HepG2 (cell line): Measurements from ENCODE around the gene FABP1. TPM values are rescaled to one million over a fixed set of nuclear protein-coding genes. Genes with fewer than 3 reads are reported as not detected.
A peak's percentile ranks its signal among the peaks of the same experiment; 100 is the strongest.

Experiments
- AKAP8 ChIP-seq: sonication (generic); formaldehyde crosslinking; IDR thresholded peaks from 2 replicates; pipeline ENCODE4 v1.5.1; 2020; ENCODE audit warnings: mild to moderate bottlenecking, missing genetic modification reagents
- ATAD3A ChIP-seq: sonication (generic); formaldehyde crosslinking; IDR thresholded peaks from 2 replicates; pipeline ENCODE4 v1.4.0; 2020; ENCODE audit warnings: missing genetic modification reagents
- EP300 ChIP-seq, 3 experiments: sonication (generic) in 1 of 3; formaldehyde crosslinking in 1 of 3; IDR thresholded peaks; 2 replicates each; pipeline versions ENCODE4 v1.5.1 to v1.6.1; 2011 to 2020; ENCODE audit warnings: low read depth in 2 of 3, low read length in 2 of 3, borderline replicate concordance in 1 of 3, improper control_type of control experiment in 1 of 3, mild to moderate bottlenecking in 1 of 3, missing genetic modification reagents in 1 of 3, moderate library complexity in 1 of 3
- HMG20A ChIP-seq: IDR thresholded peaks from 2 replicates; pipeline ENCODE4 v1.6.1; 2016; ENCODE audit warnings: borderline replicate concordance
- KDM1A ChIP-seq: IDR thresholded peaks from 2 replicates; pipeline ENCODE4 v1.6.1; 2016; ENCODE audit warnings: missing compliant biosample characterization
- NR2C2 ChIP-seq: sonication (generic); formaldehyde crosslinking; IDR thresholded peaks from 2 replicates; pipeline ENCODE4 v1.4.0; 2020; ENCODE audit warnings: missing genetic modification reagents, mild to moderate bottlenecking, moderate library complexity, borderline replicate concordance
- SAP130 ChIP-seq: IDR thresholded peaks from 2 replicates; pipeline ENCODE4 v1.6.1; 2016; ENCODE audit warnings: low read depth
- SRF ChIP-seq: IDR thresholded peaks from 2 replicates; pipeline ENCODE4 v1.6.1; 2011; ENCODE audit warnings: mild to moderate bottlenecking, low read depth, low read length, moderate library complexity
- ZNF33B ChIP-seq: sonication (generic); formaldehyde crosslinking; IDR thresholded peaks from 2 replicates; pipeline ENCODE4 v1.5.1; 2020; ENCODE audit warnings: mild to moderate bottlenecking, missing genetic modification reagents
- ZNF776 ChIP-seq: sonication (generic); formaldehyde crosslinking; IDR thresholded peaks from 2 replicates; pipeline ENCODE4 v1.4.0; 2020; ENCODE audit warnings: mild to moderate bottlenecking, missing genetic modification reagents
- ZSCAN31 ChIP-seq: sonication (generic); formaldehyde crosslinking; IDR thresholded peaks from 2 replicates; pipeline ENCODE4 v1.5.0; 2020; ENCODE audit warnings: low read depth, mild to moderate bottlenecking, missing genetic modification reagents
- polyA plus RNA-seq, 8 experiments: library from polyadenylated mRNA; depleted of rRNA in 3 of 8; stranded (reverse) in 7 of 8; unstranded in 1 of 8; fragments of >200 nt; fragmentation: Illumina TruSeq in 4 of 8; extraction: Trizol in 4 of 8; gene quantifications; 2 replicates each; pipeline versions ENCODE4 v1.2.1 to v1.2.3, GENCODE V29; 2011 to 2016; ENCODE audit warnings: low read depth in 4 of 8, missing spikeins in 1 of 8, mixed read lengths in 1 of 8; ENCODE audit not compliant: insufficient read depth in 1 of 8
- total RNA-seq, 5 experiments: library from RNA; depleted of rRNA; stranded (reverse); fragments of >200 nt; fragmentation: Illumina TruSeq; extraction: Trizol; gene quantifications; 2 replicates each; pipeline ENCODE4 v1.2.3, GENCODE V29; 2016; ENCODE audit warnings: low read depth in 1 of 5
- TF ChIP-seq, protein P1 (sequence below): IDR thresholded peaks from 2 replicates; pipeline ENCODE4 v1.6.1; 2016; ENCODE audit warnings: mild to moderate bottlenecking
- TF ChIP-seq, protein P2 (sequence below): sonication (generic); formaldehyde crosslinking; IDR thresholded peaks from 2 replicates; pipeline ENCODE4 v1.5.1; 2020; ENCODE audit warnings: missing genetic modification reagents, mild to moderate bottlenecking, borderline replicate concordance
- TF ChIP-seq, protein P3 (sequence below): sonication (generic); formaldehyde crosslinking; IDR thresholded peaks from 2 replicates; pipeline ENCODE4 v1.4.0; 2020; ENCODE audit warnings: missing genetic modification reagents
- TF ChIP-seq, protein P4 (sequence below): sonication (generic); formaldehyde crosslinking; IDR thresholded peaks from 2 replicates; pipeline ENCODE4 v1.8.1; 2023; ENCODE audit warnings: missing genetic modification reagents, mild to moderate bottlenecking, borderline replicate concordance
- TF ChIP-seq, protein P5 (sequence below): IDR thresholded peaks from 2 replicates; pipeline ENCODE4 v1.6.1; 2016; ENCODE audit warnings: control low read depth
- TF ChIP-seq, protein P6 (sequence below): sonication (generic); formaldehyde crosslinking; IDR thresholded peaks from 2 replicates; pipeline ENCODE4 v1.8.1; 2023; ENCODE audit warnings: mild to moderate bottlenecking, inconsistent platforms, moderate library complexity, missing genetic modification reagents, borderline replicate concordance

FABP1 gene
- total and polyA plus RNA-seq, 2 of the 13 experiments (the other 11 are each of a cell fraction or from before 2014, with no cell fraction given), result 644 to 1,608 TPM

DNA sequence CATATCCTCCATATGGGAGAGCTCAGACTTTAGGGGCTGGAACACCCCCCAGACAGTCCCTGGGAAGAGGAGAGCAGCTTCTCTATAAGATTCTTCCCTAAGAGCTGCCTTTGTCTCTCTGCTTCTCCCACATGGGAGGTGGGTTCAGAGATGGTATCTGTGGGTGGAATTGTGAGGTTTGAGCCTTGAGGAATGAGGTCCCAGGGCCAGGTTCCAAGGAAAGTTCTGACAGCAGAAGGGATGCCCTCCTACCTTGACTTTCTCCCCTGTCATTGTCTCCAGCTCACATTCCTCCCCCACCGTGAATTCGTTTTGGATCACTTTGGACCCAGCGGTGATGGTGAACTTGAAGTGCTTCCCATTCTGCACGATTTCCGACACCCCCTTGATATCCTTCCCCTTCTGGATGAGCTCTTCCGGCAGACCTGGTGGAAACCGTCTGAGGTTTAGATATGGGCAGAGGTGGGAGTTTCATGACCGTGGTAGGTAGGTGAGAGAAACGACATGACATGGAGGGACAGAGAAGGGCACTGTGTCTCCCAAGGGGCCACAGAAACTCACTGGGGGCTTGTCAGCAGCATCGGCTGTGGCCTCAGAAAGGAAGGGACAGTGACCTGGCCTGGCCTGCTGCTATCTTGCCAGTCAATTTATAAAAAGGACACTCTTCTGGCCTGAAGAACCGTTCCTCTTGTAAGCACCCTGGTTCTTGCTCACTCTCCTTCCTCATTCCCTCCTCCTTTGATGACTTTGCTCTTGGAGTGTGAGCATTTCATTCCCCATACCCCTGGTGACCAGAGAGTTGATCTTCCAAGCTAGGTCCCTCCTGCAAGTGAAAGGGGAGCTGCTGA lies 1.7 kb downstream of the FABP1 start (continued):
- TF ChIP-seq ZSCAN31 (CRISPR knock-in tag) (peak; percentile 60; the same call in 1 of the 2 replicates), HMG20A (CRISPR knock-in tag) (no peak), ZNF776 (CRISPR knock-in tag) (no peak), ATAD3A (CRISPR knock-in tag) (no peak), KDM1A (CRISPR knock-in tag) (no peak), SRF (no peak), SAP130 (no peak; the same call in 1 of the 2 replicates), NR2C2 (CRISPR knock-in tag) (no peak), EP300 (IDR thresholded peaks at IDR 0.05; ENCODE audit: low read depth in 2 of 2, low read length in 2 of 2) (no peak), EP300 (CRISPR knock-in tag; IDR thresholded peaks at IDR 0.05; ENCODE audit: borderline replicate concordance) (no peak), AKAP8 (no peak), ZNF33B (CRISPR knock-in tag) (no peak)
- TF ChIP-seq, protein P1, sequence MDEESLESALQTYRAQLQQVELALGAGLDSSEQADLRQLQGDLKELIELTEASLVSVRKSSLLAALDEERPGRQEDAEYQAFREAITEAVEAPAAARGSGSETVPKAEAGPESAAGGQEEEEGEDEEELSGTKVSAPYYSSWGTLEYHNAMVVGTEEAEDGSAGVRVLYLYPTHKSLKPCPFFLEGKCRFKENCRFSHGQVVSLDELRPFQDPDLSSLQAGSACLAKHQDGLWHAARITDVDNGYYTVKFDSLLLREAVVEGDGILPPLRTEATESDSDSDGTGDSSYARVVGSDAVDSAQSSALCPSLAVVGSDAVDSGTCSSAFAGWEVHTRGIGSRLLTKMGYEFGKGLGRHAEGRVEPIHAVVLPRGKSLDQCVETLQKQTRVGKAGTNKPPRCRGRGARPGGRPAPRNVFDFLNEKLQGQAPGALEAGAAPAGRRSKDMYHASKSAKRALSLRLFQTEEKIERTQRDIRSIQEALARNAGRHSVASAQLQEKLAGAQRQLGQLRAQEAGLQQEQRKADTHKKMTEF (CRISPR knock-in tag), result no peak
- TF ChIP-seq, protein P2, sequence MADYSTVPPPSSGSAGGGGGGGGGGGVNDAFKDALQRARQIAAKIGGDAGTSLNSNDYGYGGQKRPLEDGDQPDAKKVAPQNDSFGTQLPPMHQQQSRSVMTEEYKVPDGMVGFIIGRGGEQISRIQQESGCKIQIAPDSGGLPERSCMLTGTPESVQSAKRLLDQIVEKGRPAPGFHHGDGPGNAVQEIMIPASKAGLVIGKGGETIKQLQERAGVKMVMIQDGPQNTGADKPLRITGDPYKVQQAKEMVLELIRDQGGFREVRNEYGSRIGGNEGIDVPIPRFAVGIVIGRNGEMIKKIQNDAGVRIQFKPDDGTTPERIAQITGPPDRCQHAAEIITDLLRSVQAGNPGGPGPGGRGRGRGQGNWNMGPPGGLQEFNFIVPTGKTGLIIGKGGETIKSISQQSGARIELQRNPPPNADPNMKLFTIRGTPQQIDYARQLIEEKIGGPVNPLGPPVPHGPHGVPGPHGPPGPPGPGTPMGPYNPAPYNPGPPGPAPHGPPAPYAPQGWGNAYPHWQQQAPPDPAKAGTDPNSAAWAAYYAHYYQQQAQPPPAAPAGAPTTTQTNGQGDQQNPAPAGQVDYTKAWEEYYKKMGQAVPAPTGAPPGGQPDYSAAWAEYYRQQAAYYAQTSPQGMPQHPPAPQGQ (CRISPR knock-in tag), result no peak
- TF ChIP-seq, protein P3, sequence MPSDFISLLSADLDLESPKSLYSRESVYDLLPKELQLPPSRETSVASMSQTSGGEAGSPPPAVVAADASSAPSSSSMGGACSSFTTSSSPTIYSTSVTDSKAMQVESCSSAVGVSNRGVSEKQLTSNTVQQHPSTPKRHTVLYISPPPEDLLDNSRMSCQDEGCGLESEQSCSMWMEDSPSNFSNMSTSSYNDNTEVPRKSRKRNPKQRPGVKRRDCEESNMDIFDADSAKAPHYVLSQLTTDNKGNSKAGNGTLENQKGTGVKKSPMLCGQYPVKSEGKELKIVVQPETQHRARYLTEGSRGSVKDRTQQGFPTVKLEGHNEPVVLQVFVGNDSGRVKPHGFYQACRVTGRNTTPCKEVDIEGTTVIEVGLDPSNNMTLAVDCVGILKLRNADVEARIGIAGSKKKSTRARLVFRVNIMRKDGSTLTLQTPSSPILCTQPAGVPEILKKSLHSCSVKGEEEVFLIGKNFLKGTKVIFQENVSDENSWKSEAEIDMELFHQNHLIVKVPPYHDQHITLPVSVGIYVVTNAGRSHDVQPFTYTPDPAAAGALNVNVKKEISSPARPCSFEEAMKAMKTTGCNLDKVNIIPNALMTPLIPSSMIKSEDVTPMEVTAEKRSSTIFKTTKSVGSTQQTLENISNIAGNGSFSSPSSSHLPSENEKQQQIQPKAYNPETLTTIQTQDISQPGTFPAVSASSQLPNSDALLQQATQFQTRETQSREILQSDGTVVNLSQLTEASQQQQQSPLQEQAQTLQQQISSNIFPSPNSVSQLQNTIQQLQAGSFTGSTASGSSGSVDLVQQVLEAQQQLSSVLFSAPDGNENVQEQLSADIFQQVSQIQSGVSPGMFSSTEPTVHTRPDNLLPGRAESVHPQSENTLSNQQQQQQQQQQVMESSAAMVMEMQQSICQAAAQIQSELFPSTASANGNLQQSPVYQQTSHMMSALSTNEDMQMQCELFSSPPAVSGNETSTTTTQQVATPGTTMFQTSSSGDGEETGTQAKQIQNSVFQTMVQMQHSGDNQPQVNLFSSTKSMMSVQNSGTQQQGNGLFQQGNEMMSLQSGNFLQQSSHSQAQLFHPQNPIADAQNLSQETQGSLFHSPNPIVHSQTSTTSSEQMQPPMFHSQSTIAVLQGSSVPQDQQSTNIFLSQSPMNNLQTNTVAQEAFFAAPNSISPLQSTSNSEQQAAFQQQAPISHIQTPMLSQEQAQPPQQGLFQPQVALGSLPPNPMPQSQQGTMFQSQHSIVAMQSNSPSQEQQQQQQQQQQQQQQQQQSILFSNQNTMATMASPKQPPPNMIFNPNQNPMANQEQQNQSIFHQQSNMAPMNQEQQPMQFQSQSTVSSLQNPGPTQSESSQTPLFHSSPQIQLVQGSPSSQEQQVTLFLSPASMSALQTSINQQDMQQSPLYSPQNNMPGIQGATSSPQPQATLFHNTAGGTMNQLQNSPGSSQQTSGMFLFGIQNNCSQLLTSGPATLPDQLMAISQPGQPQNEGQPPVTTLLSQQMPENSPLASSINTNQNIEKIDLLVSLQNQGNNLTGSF (CRISPR knock-in tag), result peak; percentile 19; the same call in 1 of the 2 replicates
- TF ChIP-seq, protein P4, sequence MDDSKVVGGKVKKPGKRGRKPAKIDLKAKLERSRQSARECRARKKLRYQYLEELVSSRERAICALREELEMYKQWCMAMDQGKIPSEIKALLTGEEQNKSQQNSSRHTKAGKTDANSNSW (CRISPR knock-in tag), result no peak
- TF ChIP-seq, protein P5, sequence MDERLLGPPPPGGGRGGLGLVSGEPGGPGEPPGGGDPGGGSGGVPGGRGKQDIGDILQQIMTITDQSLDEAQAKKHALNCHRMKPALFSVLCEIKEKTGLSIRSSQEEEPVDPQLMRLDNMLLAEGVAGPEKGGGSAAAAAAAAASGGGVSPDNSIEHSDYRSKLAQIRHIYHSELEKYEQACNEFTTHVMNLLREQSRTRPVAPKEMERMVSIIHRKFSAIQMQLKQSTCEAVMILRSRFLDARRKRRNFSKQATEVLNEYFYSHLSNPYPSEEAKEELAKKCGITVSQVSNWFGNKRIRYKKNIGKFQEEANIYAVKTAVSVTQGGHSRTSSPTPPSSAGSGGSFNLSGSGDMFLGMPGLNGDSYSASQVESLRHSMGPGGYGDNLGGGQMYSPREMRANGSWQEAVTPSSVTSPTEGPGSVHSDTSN (CRISPR knock-in tag), result no peak
- TF ChIP-seq, protein P6, sequence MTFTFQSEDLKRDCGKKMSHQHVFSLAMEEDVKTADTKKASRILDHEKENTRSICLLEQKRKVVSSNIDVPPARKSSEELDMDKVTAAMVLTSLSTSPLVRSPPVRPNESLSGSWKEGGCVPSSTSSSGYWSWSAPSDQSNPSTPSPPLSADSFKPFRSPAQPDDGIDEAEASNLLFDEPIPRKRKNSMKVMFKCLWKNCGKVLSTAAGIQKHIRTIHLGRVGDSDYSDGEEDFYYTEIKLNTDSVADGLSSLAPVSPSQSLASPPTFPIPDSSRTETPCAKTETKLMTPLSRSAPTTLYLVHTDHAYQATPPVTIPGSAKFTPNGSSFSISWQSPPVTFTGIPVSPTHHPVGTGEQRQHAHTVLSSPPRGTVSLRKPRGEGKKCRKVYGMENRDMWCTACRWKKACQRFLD (CRISPR knock-in tag), result 0 out of 2 replicates have a peak, but pooled peaks have one; percentile 38
